K562 (cell line): Measurements from ENCODE around the gene GBA2. TPM values are rescaled to one million over a fixed set of nuclear protein-coding genes. Genes with fewer than 3 reads are reported as not detected.

ENCODE experiments used
- CBX2 ChIP-seq: fragments of 200-600 bp; sonication (generic); IDR thresholded peaks from one replicate; pipeline ENCODE4 v1.6.1; 2012; ENCODE audit warnings: mild to moderate bottlenecking, low read length, inconsistent platforms; ENCODE audit not compliant: insufficient read depth, poor library complexity, severe bottlenecking
- HSF4 ChIP-seq: fragments of 250-450 bp; sonication (Bioruptor Pico); IDR thresholded peaks from 2 replicates; pipeline ENCODE4 v2.1.2; 2022; ENCODE audit warnings: mild to moderate bottlenecking, moderate library complexity, borderline replicate concordance
- LCOR ChIP-seq: sonication (generic); formaldehyde crosslinking; IDR thresholded peaks from 2 replicates; pipeline ENCODE4 v1.8.0; 2022; ENCODE audit warnings: mild to moderate bottlenecking, missing genetic modification reagents
- LEF1 ChIP-seq: fragments of 450-650 bp; IDR thresholded peaks from 2 replicates; pipeline ENCODE4 v1.6.1; 2016; ENCODE audit warnings: mild to moderate bottlenecking
- MXD1 ChIP-seq: fragments of 250-450 bp; sonication (Bioruptor Pico); IDR thresholded peaks from 2 replicates; pipeline ENCODE4 v1.8.0; 2021; ENCODE audit warnings: borderline replicate concordance, mild to moderate bottlenecking, moderate library complexity; ENCODE audit not compliant: poor library complexity, severe bottlenecking
- NELFE ChIP-seq: IDR thresholded peaks from 2 replicates; pipeline ENCODE4 v1.6.1; 2011; ENCODE audit warnings: mild to moderate bottlenecking; ENCODE audit not compliant: insufficient read depth, insufficient read length
- PRMT5 ChIP-seq: sonication (generic); formaldehyde crosslinking; IDR thresholded peaks from 2 replicates; pipeline ENCODE4 v1.5.0; 2020; ENCODE audit warnings: missing genetic modification reagents
- RBFOX2 ChIP-seq: fragments of 200-400 bp; formaldehyde crosslinking; IDR thresholded peaks from 2 replicates; pipeline ENCODE4 v1.6.1; 2017; ENCODE audit warnings: low read depth, mild to moderate bottlenecking, low read length, moderate library complexity
- SAFB ChIP-seq: fragments of 200-400 bp; formaldehyde crosslinking; IDR thresholded peaks from 2 replicates; pipeline ENCODE4 v1.6.1; 2017; ENCODE audit warnings: low read depth, low read length, borderline replicate concordance
- TEAD2 ChIP-seq: fragments of 450-650 bp; IDR thresholded peaks from 2 replicates; pipeline ENCODE4 v1.6.1; 2016; ENCODE audit warnings: missing genetic modification characterization, control low read depth, missing compliant biosample characterization
- ZNF174 ChIP-seq: fragments of 250-450 bp; sonication (Bioruptor Pico); IDR thresholded peaks from 2 replicates; pipeline ENCODE4 v1.4.0; 2020; ENCODE audit warnings: mild to moderate bottlenecking
- ZNF280A ChIP-seq: fragments of 450-650 bp; IDR thresholded peaks from 2 replicates; pipeline ENCODE4 v1.6.1; 2018; ENCODE audit warnings: mild to moderate bottlenecking, low read depth; ENCODE audit not compliant: partially characterized antibody
- ZNF583 ChIP-seq: fragments of 250-450 bp; sonication (Bioruptor Pico); IDR thresholded peaks from 2 replicates; pipeline ENCODE4 v1.4.0; 2020
- ZNF707 ChIP-seq: fragments of 250-450 bp; sonication (Bioruptor Pico); conservative IDR thresholded peaks from 2 replicates; pipeline ENCODE4 v1.8.0; 2022; ENCODE audit warnings: inconsistent platforms, mild to moderate bottlenecking, moderate library complexity
- polyA plus RNA-seq, 8 experiments: library from polyadenylated mRNA; depleted of rRNA in 4 of 8; stranded (reverse) in 5 of 8; unstranded in 3 of 8; fragments of >200 nt; fragmentation: Nextera tagmentation in 2 of 8; fragmentation: Illumina TruSeq in 1 of 8; extraction: Ambion mirVana in 2 of 8; extraction: Trizol in 1 of 8; gene quantifications; 2 replicates each; pipeline versions ENCODE4 v1.2.1 to v1.2.3, GENCODE V29; 2011 to 2014; ENCODE audit warnings: inconsistent platforms in 1 of 8, missing spikeins in 1 of 8
- total RNA-seq, 7 experiments: library from RNA; depleted of rRNA in 6 of 7; stranded (reverse); fragments of >200 nt in 6 of 7; fragmentation: Illumina TruSeq in 2 of 7; extraction: Trizol in 2 of 7; gene quantifications; 2 replicates each; pipeline versions ENCODE4 v1.2.1 to v1.2.3, GENCODE V29; 2011 to 2021; ENCODE audit warnings: low replicate concordance in 1 of 7
- TF ChIP-seq, protein P1 (sequence below): fragments of 250-450 bp; sonication (Bioruptor Pico); IDR thresholded peaks from 2 replicates; pipeline ENCODE4 v1.4.0; 2020; ENCODE audit warnings: mild to moderate bottlenecking, moderate library complexity, borderline replicate concordance
- TF ChIP-seq, protein P2 (sequence below): fragments of 250-450 bp; sonication (Bioruptor Pico); IDR thresholded peaks from 2 replicates; pipeline ENCODE4 v1.5.0; 2022; ENCODE audit warnings: mild to moderate bottlenecking

The GBA2 gene
- total and polyA plus RNA-seq, 9 of the 15 experiments (the other 6 are each of a cell fraction or from before 2014, with no cell fraction given) = 14.1 to 60.4 (median 32.1) TPM

DNA sequence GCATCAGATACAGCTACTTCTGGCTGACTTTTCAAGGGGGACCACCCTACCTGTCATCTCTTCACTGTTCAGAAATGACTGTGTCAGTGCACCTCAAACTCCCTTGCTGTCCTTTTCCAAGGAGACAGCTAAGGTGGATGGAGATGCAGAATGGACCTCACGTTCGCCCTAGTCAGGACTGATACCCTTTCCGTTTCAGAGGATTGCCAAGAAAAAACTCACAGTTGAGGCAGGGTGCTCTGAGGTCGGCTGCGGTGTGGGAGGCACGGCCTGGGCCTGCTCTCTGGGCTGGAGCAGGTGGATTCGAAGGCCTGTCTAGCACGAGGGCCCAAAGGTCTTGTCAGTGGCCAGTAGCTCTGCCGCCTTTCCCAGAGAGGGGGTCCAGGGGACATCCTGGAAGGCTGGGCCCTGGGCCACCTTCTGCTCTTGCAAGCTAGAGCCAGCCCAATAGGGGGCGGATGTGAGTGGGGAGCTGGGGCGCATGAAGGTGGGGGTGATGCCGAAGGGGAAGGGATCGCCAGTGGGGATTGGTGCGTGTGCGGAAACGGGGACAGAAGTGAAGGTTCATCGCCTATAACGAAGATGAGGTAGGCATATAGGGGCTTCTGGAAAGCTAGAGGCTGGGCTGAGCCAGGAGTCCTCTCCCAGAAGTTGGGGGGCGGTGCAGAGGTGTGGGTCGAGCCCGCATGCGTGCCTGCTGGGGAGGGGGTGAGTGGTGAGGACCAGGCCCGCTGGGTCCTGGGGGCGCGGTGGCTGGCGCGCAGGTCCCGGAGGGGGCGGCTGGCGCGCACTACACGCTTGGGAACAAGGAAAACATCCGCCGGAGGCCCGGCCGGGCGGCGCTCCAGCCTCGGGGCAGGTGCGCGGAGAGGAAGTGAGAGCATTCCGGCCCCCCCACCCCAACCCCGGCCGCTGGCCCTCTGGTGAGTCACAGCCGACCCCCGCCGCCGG lies 7.5 kb upstream of the GBA2 start (continued):
- TF ChIP-seq ZNF707 (CRISPR knock-in tag) = no peak
- no peak for TF ChIP-seq ZNF280A
- TF ChIP-seq HSF4 (CRISPR knock-in tag) = no peak
- TF ChIP-seq ZNF174 (CRISPR knock-in tag) = no peak
- no peak for TF ChIP-seq NELFE
- no peak for TF ChIP-seq PRMT5 (CRISPR knock-in tag)
- TF ChIP-seq, protein P1, sequence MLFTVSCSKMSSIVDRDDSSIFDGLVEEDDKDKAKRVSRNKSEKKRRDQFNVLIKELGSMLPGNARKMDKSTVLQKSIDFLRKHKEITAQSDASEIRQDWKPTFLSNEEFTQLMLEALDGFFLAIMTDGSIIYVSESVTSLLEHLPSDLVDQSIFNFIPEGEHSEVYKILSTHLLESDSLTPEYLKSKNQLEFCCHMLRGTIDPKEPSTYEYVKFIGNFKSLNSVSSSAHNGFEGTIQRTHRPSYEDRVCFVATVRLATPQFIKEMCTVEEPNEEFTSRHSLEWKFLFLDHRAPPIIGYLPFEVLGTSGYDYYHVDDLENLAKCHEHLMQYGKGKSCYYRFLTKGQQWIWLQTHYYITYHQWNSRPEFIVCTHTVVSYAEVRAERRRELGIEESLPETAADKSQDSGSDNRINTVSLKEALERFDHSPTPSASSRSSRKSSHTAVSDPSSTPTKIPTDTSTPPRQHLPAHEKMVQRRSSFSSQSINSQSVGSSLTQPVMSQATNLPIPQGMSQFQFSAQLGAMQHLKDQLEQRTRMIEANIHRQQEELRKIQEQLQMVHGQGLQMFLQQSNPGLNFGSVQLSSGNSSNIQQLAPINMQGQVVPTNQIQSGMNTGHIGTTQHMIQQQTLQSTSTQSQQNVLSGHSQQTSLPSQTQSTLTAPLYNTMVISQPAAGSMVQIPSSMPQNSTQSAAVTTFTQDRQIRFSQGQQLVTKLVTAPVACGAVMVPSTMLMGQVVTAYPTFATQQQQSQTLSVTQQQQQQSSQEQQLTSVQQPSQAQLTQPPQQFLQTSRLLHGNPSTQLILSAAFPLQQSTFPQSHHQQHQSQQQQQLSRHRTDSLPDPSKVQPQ (CRISPR knock-in tag) = no peak
- TF ChIP-seq ZNF583 (CRISPR knock-in tag) = no peak
- TF ChIP-seq MXD1 (CRISPR knock-in tag) = no peak
- no peak for TF ChIP-seq SAFB
- peak; percentile 82 for TF ChIP-seq RBFOX2
- TF ChIP-seq LCOR (CRISPR knock-in tag) = no peak
- TF ChIP-seq, protein P2, sequence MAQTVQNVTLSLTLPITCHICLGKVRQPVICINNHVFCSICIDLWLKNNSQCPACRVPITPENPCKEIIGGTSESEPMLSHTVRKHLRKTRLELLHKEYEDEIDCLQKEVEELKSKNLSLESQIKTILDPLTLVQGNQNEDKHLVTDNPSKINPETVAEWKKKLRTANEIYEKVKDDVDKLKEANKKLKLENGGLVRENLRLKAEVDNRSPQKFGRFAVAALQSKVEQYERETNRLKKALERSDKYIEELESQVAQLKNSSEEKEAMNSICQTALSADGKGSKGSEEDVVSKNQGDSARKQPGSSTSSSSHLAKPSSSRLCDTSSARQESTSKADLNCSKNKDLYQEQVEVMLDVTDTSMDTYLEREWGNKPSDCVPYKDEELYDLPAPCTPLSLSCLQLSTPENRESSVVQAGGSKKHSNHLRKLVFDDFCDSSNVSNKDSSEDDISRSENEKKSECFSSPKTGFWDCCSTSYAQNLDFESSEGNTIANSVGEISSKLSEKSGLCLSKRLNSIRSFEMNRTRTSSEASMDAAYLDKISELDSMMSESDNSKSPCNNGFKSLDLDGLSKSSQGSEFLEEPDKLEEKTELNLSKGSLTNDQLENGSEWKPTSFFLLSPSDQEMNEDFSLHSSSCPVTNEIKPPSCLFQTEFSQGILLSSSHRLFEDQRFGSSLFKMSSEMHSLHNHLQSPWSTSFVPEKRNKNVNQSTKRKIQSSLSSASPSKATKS (CRISPR knock-in tag) = no peak
- no peak for TF ChIP-seq LEF1
- TF ChIP-seq TEAD2 = no peak
- TF ChIP-seq CBX2 = no peak
